BLaER1 (cell line): ENCODE data around the gene GUCY2C.

Source experiments
- H3K27ac ChIP-seq: shearing (Covaris generic); formaldehyde crosslinking; 2 replicates; pipeline ENCODE4 v1.8.1; 2022
- H3K27me3 ChIP-seq: shearing (Covaris generic); formaldehyde crosslinking; 2 replicates; pipeline ENCODE4 v1.8.1; 2022
- H3K36me3 ChIP-seq: shearing (Covaris generic); formaldehyde crosslinking; 2 replicates; pipeline ENCODE4 v1.8.1; 2022
- H3K4me1 ChIP-seq: shearing (Covaris generic); formaldehyde crosslinking; 2 replicates; pipeline ENCODE4 v1.8.1; 2022
- H3K4me2 ChIP-seq: shearing (Covaris generic); formaldehyde crosslinking; 2 replicates; pipeline ENCODE4 v1.8.1; 2022
- H3K4me3 ChIP-seq: shearing (Covaris generic); formaldehyde crosslinking; 2 replicates; pipeline ENCODE4 v1.8.1; 2022
- H3K9ac ChIP-seq: shearing (Covaris generic); formaldehyde crosslinking; 2 replicates; pipeline ENCODE4 v1.8.1; 2022
- H3K9me3 ChIP-seq: shearing (Covaris generic); formaldehyde crosslinking; 2 replicates; pipeline ENCODE4 v1.8.1; 2022
- H4K20me1 ChIP-seq: shearing (Covaris generic); formaldehyde crosslinking; 2 replicates; pipeline ENCODE4 v1.8.1; 2022
- Cebpa-rat ChIP-seq: shearing (Covaris generic); IDR thresholded peaks from 2 replicates; pipeline ENCODE4 v1.8.1; 2022

The GUCY2C gene

GRCh38 chr12:14630793-14631192 lies 65.6 kb downstream of the GUCY2C start:
- Histone ChIP-seq H3K4me3 (no peak overlapping the region), H3K9ac (no peak overlapping the region), H3K9me3 (no peaks in the 10 kb centered on the region), H3K27me3 (no peaks in the 10 kb centered on the region), H3K4me1 (peaks cover 6% of the 10 kb centered on the region; the same call in 1 of the 2 replicates), H3K27ac (no peak overlapping the region), H3K36me3 (no peaks in the 10 kb centered on the region), H3K4me2 (no peak overlapping the region), H4K20me1 (no peaks in the 10 kb centered on the region)
- TF ChIP-seq Cebpa-rat, result no peak

- Histone ChIP-seq H3K27ac (no peak overlapping the region), H3K9ac (no peak overlapping the region), H3K27me3 (no peaks in the 10 kb centered on the region), H3K36me3 (no peaks in the 10 kb centered on the region), H3K4me2 (no peak overlapping the region), H3K9me3 (no peaks in the 10 kb centered on the region), H4K20me1 (no peaks in the 10 kb centered on the region), H3K4me3 (no peak overlapping the region), H3K4me1 (peaks cover 6% of the 10 kb centered on the region; the same call in 1 of the 2 replicates)
- TF ChIP-seq Cebpa-rat, result no peak
These were observed 66.3 kb downstream of the GUCY2C start for GRCh38 chr12:14629832-14630710.

DNA sequence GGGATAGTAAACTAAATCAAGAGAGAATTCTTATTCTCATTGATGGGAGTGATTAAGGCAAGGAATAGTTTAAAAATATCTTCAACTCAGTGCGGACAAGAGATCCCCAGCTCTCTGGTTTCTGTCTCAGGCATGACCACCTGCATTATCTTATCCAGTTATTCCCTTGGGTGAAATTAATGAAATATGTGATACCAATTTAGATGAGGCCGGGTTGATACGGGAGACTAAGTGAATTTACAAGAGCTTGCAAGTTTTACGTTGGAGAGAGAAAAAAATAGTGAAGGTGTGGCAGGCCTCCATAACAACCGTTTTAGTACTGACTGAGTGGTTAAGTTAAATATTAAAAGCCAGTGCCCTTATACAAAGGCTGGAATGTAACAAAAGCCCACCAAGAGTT lies 67.6 kb downstream of the GUCY2C start:
- no peak for TF ChIP-seq Cebpa-rat
- Histone ChIP-seq H3K27ac (no peak overlapping the region), H3K9ac (no peak overlapping the region)

GRCh38 chr12:14621826-14622225 lies 74.6 kb downstream of the GUCY2C start:
- peaks cover 8% of the 10 kb centered on the region for H3K9me3 ChIP-seq
- H3K9ac ChIP-seq, result no peak overlapping the region
- H3K27ac ChIP-seq, result no peak overlapping the region
- no peaks in the 10 kb centered on the region for H3K27me3 ChIP-seq
- no peaks in the 10 kb centered on the region for H4K20me1 ChIP-seq
- peak overlapping the region; percentile 29 for H3K4me2 ChIP-seq
- H3K36me3 ChIP-seq, result no peaks in the 10 kb centered on the region
- H3K4me3 ChIP-seq, result no peak overlapping the region
- H3K4me1 ChIP-seq, result peaks cover 10% of the 10 kb centered on the region
- TF ChIP-seq Cebpa-rat, result no peak

More for the DNA sequence above, 67.6 kb downstream of the GUCY2C start:
- H4K20me1 ChIP-seq, result no peaks in the 10 kb centered on the region
- peaks cover 6% of the 10 kb centered on the region; the same call in 1 of the 2 replicates for H3K4me1 ChIP-seq
- H3K9me3 ChIP-seq, result no peaks in the 10 kb centered on the region
- no peaks in the 10 kb centered on the region for H3K27me3 ChIP-seq
- no peak overlapping the region for H3K4me3 ChIP-seq
- H3K36me3 ChIP-seq, result no peaks in the 10 kb centered on the region
- no peak overlapping the region for H3K4me2 ChIP-seq

- Histone ChIP-seq H3K4me3 (no peak overlapping the region), H3K9me3 (peaks cover 9% of the 10 kb centered on the region), H3K4me2 (no peak overlapping the region), H3K36me3 (no peaks in the 10 kb centered on the region), H3K27me3 (no peaks in the 10 kb centered on the region), H3K4me1 (peaks cover 14% of the 10 kb centered on the region), H3K27ac (no peak overlapping the region), H3K9ac (no peak overlapping the region), H4K20me1 (no peaks in the 10 kb centered on the region)
- TF ChIP-seq Cebpa-rat, result no peak
These were observed 76.5 kb downstream of the GUCY2C start for GRCh38 chr12:14619741-14620501.

DNA sequence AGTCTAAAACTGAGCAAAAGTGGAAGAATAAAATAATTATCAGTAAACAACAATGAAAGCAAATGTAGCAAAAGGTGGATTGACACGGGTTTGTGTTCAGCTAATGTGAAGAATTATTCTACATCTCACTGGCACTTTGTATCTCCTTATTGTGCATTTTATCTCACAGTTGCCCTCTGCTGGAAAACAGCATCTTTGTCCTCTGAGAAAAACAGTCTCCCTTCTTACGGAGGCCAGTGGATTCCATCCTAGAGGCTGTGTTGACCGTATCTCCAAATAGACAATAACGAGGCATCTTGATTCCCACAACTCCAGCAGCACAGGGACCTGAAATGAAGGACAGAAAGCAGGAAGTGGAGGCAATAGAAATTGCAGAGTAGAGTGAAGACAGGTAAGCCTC lies 77.4 kb downstream of the GUCY2C start:
- H3K4me3 ChIP-seq, result no peak overlapping the region
- no peak overlapping the region for H3K9ac ChIP-seq
- TF ChIP-seq Cebpa-rat, result no peak
- peaks cover 24% of the 10 kb centered on the region for H3K4me1 ChIP-seq
- peaks cover 9% of the 10 kb centered on the region for H3K9me3 ChIP-seq
- H3K4me2 ChIP-seq, result no peak overlapping the region
- no peaks in the 10 kb centered on the region for H3K36me3 ChIP-seq
- no peaks in the 10 kb centered on the region for H3K27me3 ChIP-seq
- H3K27ac ChIP-seq, result no peak overlapping the region
- no peaks in the 10 kb centered on the region for H4K20me1 ChIP-seq

DNA sequence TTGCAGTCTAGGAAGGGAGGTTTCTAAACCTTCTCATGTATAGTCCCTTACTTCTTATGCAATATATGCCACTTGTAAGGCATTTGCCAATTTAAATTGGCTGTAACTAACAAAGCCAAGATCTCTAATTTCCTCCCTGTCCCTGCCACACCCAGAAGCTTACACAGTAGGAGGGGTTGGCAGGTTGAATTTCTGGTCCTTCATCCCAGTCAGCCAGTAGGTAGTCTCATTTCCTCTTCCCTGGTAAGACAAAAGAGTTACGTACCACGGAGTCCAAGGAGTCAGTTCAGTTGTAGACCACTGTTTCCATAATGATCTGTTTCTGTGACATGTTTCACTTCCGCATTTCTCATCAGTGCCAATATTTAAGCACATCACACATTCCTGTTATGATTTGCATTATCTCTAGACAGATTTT lies 81.7 kb downstream of the GUCY2C start:
- Histone ChIP-seq H3K36me3 (no peaks in the 10 kb centered on the region), H3K27ac (peak overlapping the region; percentile 66), H3K9me3 (peaks cover 32% of the 10 kb centered on the region), H4K20me1 (no peaks in the 10 kb centered on the region), H3K27me3 (no peaks in the 10 kb centered on the region), H3K4me3 (peak overlapping the region; percentile 4; the same call in 1 of the 2 replicates), H3K4me1 (peaks cover 36% of the 10 kb centered on the region), H3K4me2 (peak overlapping the region; percentile 75), H3K9ac (no peak overlapping the region; the same call in 1 of the 2 replicates)
- no peak for TF ChIP-seq Cebpa-rat

GRCh38 chr12:14613718-14614117 lies 82.7 kb downstream of the GUCY2C start:
- Histone ChIP-seq H3K36me3 (no peaks in the 10 kb centered on the region), H3K9ac (peak overlapping the region; percentile 46; the same call in 1 of the 2 replicates)

DNA sequence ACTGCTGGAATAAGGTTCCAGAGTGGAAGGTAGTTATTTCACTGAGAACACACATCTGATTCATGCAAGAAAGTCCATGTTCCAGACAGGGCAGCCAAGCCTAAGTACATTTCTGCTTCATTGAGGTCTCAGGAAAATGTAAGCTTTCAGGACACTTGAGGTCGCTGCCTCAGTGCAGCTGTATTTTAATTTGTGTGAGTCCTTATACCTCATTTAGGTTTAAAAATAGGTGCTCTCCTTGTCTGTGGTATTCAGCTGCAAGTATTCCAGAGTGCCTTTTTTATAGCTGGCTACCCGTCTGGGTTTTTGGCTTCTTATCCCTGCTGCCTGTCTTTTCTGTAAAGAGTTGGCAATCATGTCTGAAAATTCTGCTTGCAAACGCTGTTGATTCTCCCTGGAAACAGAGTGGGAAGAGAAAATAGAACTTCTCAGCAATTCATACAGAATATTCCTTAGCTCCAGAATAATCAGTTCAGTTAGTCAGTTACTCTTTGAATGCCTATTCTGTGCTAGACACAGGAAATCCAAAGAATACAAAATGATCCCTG lies 83.4 kb downstream of the GUCY2C start:
- no peak overlapping the region for H3K9ac ChIP-seq
- no peaks in the 10 kb centered on the region for H3K36me3 ChIP-seq
- peak overlapping the region; percentile 66 for H3K27ac ChIP-seq
- TF ChIP-seq Cebpa-rat, result no peak
- H3K27me3 ChIP-seq, result no peaks in the 10 kb centered on the region
- no peaks in the 10 kb centered on the region for H4K20me1 ChIP-seq
- peaks cover 36% of the 10 kb centered on the region for H3K4me1 ChIP-seq
- peak overlapping the region; percentile 75 for H3K4me2 ChIP-seq
- peaks cover 33% of the 10 kb centered on the region for H3K9me3 ChIP-seq
- H3K4me3 ChIP-seq, result no peak overlapping the region

More at GRCh38 chr12:14613718-14614117, 82.7 kb downstream of the GUCY2C start:
- Histone ChIP-seq H3K4me3 (0 out of 2 replicates have a peak overlapping the region, but pooled peaks have one; percentile 4), H3K27ac (peak overlapping the region; percentile 66), H4K20me1 (no peaks in the 10 kb centered on the region), H3K27me3 (no peaks in the 10 kb centered on the region), H3K9me3 (peaks cover 33% of the 10 kb centered on the region), H3K4me2 (peak overlapping the region; percentile 75), H3K4me1 (peaks cover 36% of the 10 kb centered on the region)
- TF ChIP-seq Cebpa-rat, result no peak
